ENCODE measurements around the gene C9orf50. TPM values are rescaled to one million over a fixed set of nuclear protein-coding genes. Genes with fewer than 3 reads are reported as not detected.
"Not testable (repeated sequence)": the region's sequence is repeated elsewhere in the genome, so short reads cannot be mapped to it uniquely, and the experiment has no call there.

The C9orf50 gene
- total RNA-seq, 1 donor from 2014 or later = not detected

GRCh38 chr9:129649726-129650679 lies 29.1 kb upstream of the C9orf50 start:
- no peak for DNase-seq
- no peak for ATAC-seq
- intact Hi-C loops (cut with micrococcal nuclease) = no loop called here

- ATAC-seq (no peak), DNase-seq (no peak)
- intact Hi-C loops (cut with micrococcal nuclease) = no loop called here
Measured at GRCh38 chr9:129648764-129649115, 27.8 kb upstream of the C9orf50 start.

DNA sequence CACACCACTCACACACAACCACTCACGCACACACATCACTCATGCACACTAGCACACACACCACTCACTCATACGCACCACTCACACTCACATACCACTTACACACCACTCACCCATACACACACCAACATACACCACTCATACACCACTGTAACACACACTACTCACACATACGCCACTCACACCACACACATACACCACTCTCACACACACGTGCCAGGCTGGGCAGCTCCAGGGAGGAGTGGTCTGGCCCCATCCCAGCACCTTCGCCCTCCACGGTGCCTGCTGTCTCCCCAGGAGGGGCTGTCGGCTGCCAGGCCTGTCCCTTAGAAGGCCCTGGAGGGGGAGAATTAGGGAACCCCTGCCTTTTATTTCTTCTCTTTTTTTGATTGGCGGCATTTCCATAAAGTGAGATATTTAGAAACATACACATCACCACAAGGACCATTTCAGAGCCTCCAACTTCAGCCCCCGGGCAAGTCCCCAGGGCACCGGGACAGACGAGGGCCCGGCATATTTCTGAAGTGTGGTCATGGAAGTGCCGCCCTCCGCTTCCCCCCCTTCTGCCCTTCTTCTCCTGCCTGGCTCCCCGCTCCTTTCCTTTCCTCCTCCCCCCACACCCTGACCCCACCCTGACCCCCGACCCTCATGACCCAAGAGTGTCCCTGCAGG lies 27.3 kb upstream of the C9orf50 start:
- intact Hi-C loops (cut with micrococcal nuclease) = no loop called here
- DNase-seq (no peak), ATAC-seq (no peak)

- DNase-seq (peak; percentile 16), ATAC-seq (no peak)
- intact Hi-C loops (cut with micrococcal nuclease) = no loop called here
Measured at GRCh38 chr9:129647635-129648034, 26.7 kb upstream of the C9orf50 start.

DNA sequence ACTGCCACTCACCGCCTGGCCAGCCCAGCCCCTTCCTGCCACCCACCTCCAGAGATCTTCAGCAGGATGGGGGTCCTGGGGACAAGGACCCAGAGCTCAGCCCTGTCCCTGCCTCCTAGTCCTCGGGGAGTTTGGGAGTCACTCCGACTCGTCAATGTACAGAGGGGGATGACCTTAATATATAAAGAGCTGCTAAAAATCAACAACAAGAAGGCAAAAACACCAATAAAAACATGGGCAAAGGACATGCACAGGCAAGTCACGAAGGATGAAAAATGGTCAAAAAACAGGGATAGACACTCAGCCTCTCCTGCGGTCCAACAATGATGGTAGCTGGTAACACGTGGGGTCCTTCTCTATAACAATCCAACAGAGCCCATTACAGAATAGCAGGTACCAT lies 25.8 kb upstream of the C9orf50 start:
- DNase-seq = no peak
- intact Hi-C loops (cut with micrococcal nuclease) = no loop called here
- no peak for ATAC-seq

DNA sequence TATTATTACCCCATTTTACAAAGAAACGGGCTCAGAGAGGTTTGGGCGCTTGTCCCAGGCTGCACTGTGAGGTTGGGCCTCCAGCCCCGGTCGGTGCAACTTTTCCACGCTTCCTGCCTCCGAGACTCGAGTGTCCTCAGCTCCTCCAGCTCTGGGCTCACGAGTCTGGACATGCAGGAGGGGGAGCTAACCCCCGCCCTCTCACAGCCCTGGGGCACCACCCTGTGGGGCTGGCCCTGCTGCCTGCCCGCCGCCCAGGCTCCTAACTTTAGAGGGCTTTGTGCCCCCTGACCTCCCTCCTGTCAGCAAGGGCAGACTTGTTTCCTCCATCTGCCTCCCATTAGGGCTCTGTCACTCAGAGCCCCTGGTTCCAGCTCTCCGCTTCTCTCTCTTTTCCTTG lies 25.4 kb upstream of the C9orf50 start:
- ATAC-seq (no peak), DNase-seq (no peak)
- intact Hi-C loops (cut with micrococcal nuclease) = no loop called here

DNA sequence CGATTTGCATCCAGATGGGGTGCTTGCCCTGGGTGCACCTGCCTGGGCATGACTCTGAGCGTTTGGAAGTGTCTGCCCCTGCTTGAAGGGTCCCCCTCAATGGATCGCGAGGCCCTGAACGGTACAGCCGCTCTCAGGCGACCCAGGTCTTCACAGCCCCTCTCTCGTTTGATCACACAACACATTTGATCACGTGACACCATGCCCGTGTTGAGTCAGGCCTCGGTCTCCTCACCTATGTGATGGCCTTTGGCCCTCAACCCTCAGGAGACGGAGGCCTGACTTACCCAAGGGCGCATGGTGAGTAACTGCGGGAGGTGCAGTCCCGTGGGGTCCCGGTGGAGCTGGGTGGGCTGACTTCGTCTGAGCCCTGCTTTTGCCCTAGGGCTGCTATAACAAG lies 24.0 kb upstream of the C9orf50 start:
- ATAC-seq (no peak), DNase-seq (no peak)
- intact Hi-C loops (cut with micrococcal nuclease) = no loop called here

DNA sequence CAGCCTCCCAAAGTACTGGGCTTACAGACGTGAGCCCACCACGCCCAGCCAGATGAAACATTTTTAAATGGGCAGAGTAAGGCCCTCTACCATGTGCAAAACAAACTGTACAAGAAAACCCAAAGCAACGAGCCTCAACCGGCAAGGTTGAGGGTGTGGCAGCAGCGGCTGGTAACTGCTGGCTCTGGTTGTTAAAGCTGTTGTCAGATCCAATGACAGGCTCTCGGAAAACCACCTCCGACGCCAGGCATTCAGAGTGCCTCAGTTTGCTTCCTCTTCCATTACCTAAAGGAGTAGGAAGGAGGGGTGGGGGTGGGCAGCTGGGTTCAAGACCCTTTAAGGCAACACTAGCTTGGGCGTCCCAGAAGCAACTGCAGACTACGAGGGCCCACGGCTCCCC lies 23.5 kb upstream of the C9orf50 start:
- DNase-seq (no peak), ATAC-seq (no peak)
- intact Hi-C loops (cut with micrococcal nuclease) = no loop called here

GRCh38 chr9:129643706-129644105 lies 22.8 kb upstream of the C9orf50 start:
- no peak for ATAC-seq
- intact Hi-C loops (cut with micrococcal nuclease) = no loop called here
- no peak for DNase-seq

- ATAC-seq = peak; percentile 96
- intact Hi-C loops (cut with micrococcal nuclease) = no loop called here
- DNase-seq = peak; percentile 98
Measured at GRCh38 chr9:129641750-129642585, 21.1 kb upstream of the C9orf50 start, which contains the start of gene ASB6. Gene ASB6 (minus strand): TSS chr9:129642151. CDS start chr9:129641999, 152 bp downstream.

DNA sequence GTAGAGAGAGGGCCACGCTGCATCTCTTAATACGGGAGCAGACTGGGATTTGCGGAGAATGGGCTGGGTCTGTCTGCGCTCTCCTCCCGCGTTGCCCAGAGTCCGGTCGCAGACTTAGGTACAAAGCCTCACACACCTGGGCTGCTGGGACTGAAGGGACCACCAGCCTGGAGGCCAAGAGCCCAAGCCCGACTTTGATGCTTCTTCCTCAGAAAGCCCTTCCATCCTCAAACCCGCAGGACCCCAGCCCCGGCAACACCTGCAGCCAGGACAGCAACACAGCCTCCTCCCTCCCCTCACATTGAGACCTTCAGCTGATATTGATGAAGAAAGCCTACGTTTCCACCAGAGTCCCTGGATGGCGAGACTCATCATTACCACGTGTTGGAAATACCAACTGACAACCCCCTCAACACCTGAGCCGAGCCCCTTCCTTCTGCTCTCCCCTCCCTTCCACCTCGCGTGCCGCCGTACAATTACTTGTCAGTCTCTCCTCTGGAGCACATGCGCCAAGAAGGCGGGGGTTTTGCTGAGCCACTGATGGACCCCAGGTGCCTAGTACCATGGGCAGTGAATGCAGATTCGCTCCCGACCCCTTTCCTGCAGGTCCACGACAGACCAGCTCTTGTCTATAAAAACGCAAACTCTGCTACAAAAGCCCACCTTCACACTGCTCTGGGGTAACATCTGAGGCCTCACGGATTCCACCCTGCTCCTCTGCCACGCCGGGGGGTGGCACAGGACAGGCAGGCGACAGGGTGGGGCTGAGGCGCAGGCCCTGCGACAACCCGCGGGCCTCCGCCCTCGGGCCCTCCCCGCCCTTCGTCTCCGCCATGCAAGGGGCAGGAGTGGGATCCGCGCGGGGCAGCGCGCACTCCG lies 20.2 kb upstream of the C9orf50 start:
- DNase-seq = no peak
- intact Hi-C loops (cut with micrococcal nuclease) = no loop called here

GRCh38 chr9:129640086-129640870 lies 19.4 kb upstream of the C9orf50 start:
- no peak for DNase-seq
- intact Hi-C loops (cut with micrococcal nuclease) = no loop called here
- ATAC-seq = no peak

More for the DNA sequence above, 20.2 kb upstream of the C9orf50 start:
- ATAC-seq = no peak

DNA sequence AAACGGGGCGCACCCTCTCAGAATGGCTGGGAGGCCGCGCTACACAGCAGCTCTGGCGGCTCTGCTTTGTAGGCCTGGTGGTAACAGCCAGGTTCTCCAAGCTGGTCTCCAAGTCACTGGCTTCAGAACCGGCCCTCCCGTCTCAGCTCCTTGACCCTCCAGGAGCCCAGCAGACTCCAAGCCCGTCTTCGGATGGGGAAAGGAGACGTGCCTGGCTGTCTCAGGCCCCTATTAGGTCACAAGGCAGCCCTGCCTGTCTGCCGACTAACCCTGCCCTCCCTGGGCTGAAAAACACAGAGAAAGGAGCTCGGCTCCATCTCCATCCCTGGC lies 18.8 kb upstream of the C9orf50 start:
- ATAC-seq (no peak), DNase-seq (no peak)
- intact Hi-C loops (cut with micrococcal nuclease) = no loop called here

DNA sequence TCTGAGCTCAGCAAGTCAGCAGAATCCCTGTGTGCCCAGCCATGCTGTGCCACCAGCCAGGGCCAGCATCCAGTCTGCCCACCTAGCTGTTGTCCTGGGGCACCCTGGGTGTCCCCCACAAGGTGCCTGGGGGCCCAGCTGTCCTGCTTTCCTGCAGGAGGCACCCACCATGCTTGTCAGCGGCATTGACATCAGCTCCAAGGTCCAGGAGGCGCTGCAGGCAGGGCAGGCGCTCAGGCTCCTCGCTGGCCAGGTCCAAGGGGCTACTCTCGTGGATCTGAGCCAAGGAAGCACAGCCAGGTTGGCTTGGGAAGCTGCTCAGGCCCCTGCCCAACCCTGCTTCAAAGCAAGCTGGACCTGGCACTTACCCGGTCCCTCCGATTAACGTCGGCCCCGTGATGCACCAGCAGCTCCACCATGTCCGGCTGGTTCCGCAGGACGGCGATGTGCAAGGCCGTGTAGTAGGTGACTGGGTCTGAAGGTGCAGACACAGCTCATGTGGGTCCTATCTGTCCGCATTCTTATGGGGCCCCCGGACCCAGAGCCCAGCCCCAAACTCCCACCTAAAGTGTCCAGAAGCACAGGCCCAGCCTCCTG lies 18.2 kb upstream of the C9orf50 start:
- no peak for ATAC-seq
- intact Hi-C loops (cut with micrococcal nuclease) = no loop called here
- no peak for DNase-seq

DNA sequence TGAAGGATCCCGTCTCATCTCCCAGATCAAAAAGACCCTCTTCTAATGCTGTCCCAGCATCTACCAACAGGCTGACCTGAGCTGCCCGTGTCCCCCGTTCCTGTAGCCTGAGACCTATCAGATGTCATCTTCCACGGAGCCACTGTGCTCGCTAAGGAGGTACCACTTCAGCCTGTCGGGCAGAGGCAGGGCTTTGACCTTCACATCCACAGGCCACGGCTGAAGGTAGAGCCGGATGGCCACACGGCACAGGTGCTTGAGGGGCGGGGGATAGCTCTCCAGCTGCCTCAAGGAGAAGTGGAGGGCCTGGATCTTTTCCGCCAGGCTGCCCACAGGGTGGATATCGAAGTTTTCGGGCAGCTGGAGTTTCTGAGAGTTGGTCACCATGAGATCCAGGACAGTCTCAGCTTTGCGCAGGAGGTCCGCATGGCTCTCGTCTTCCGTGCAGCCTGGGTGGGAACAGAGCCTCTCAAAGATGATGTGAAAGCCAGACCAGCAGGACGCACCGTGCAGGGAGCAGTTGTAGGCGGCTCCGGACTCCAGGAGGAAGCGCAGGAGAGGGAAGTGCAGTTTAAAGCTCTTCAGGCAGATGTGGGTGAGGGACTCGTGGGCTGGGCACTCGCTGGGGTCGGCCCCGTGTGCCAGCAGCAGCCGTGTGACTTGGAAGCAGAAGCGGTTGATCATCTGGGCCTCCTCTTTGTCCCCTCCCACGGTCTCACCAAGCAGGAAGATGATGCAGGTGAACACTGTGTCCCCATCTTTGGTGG lies 17.0 kb upstream of the C9orf50 start:
- intact Hi-C loops (cut with micrococcal nuclease) = no loop called here
- no peak for DNase-seq
- no peak for ATAC-seq

DNA sequence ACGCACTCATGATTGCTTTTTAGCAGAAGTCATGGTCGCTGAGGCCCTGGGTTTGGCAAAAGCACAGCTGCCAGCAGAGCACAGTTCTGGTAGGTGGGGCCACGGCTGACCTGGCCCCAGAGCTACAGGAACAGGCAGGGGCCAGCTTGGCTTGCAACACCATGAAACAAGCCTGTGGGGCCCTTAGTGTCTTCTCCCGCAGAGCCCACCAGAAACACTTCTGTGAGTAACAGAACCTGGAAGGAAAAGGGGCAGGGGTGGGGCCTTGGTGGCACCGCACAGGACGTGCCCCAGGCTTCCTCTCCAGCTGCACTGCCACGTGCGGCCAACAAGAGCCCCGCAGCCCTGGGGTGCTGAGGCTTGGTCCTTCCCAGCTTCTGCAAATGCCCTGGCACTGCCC lies 16.2 kb upstream of the C9orf50 start:
- DNase-seq (no peak), ATAC-seq (no peak)
- intact Hi-C loops (cut with micrococcal nuclease) = no loop called here

DNA sequence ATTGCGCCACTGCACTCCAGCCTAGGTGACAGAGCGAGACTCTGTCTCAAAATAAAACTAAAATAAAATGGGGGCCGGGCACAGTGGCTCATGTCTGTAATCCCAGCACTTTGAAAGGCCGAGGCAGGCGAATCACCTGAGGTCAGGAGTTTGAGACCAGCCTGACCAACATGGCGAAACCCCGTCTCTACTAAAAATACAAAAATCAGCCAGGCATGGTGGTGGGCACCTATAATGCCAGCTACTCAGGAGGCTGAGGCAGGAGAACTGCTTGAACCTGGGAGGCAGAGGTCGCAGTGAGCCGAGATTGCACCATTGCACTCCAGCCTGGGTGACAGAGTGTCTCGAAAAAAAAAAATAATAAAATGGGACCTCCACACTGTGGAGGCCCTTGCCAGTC lies 15.4 kb upstream of the C9orf50 start:
- ATAC-seq; DNase-seq; intact Hi-C loops (cut with micrococcal nuclease): not testable (repeated sequence)

All from left ventricle myocardium superior (tissue), 1 donor.